Measurements from ENCODE around the gene CDIP1.

CDIP1 gene

GRCh38 chr16:4539716-4540284 is 1.2 kb upstream of the CDIP1 start:
- in situ Hi-C loops (cut with MboI; ENCODE audit: low sequenced_read_pairs), result no loop called here

GRCh38 chr16:4537376-4538343 is 913 bp downstream of the CDIP1 start:
- in situ Hi-C loops (cut with MboI; ENCODE audit: low sequenced_read_pairs), result no loop called here

DNA sequence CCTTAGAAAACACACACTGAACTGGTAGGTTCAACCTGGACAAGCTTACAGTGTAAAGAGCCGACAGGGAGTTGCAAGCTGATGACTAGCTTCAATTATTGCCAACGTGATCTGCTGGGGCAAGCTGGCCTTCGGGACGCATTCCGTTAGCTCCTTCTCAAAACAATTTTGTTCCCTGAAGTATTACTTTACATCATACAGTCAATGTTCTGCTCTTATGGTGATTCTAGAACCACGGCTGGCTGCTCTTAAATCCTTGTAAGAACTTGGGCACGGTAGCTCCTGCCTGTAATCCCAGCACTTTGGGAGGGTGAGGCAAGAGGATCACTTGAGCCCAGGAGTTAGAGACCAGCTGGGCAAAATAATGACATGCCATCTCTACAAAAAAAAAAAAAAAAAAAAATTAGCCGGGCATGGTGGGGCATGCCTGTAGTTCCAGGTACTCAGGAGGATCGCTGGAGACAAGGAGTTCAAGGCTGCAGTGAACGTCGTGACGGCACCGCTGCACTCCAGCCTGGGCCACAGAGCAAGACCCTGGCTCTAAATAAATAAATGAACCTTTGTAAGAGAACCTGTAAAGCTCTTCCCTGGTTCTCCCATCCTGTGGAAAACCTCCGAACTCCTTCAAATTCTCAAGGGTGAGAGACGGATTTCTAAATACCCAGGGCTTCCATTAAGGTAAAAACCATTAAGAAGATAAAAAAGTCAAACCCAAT is 2.0 kb downstream of the CDIP1 start:
- in situ Hi-C loops (cut with MboI; ENCODE audit: low sequenced_read_pairs), result no loop called here

GRCh38 chr16:4535627-4536108 is 2.9 kb downstream of the CDIP1 start:
- in situ Hi-C loops (cut with MboI; ENCODE audit: low sequenced_read_pairs), result no loop called here

GRCh38 chr16:4534151-4534790 is 4.3 kb downstream of the CDIP1 start:
- in situ Hi-C loops (cut with MboI; ENCODE audit: low sequenced_read_pairs), result no loop called here

DNA sequence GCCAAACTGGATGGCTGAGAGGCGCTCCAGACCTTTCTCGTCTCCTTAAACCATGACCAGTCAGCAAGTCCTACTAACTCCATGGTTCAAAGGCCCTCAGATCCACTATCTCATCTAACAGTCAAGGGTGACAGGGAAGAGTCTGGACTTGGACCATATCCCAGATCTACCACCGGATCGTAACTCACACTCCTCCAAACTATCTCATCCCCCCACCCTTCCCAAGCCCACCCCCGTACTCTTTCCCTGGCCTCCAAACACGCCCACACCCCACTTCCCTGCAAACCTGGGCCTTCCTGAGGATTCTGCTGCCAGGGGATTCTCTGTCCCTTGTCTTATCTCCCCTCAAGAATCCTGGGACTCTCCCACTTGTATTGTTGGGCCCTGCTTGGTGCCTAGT is 5.1 kb downstream of the CDIP1 start:
- in situ Hi-C loops (cut with MboI; ENCODE audit: low sequenced_read_pairs), result no loop called here

- in situ Hi-C loops (cut with MboI; ENCODE audit: low sequenced_read_pairs), result no loop called here
These were observed 6.3 kb downstream of the CDIP1 start for GRCh38 chr16:4532238-4532637.

DNA sequence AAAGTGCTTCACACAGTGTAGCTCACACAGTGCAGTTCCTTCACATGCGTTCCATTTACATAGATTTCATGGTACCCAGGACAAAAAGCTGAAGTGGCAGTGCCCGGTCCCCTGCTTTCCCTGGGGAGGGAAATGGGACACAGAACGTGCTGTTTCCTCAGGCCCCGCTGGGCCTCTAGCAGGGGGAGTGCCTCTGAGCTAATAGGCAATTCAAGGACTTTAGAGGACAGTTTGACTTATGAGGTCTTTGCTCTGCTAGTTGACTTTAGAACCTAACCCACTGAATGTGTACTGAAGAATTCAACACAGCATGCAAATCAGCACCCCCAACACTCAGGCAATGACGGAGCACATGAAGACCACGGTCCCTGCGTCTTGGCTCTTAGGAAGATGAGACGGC is 6.8 kb downstream of the CDIP1 start:
- in situ Hi-C loops (cut with MboI; ENCODE audit: low sequenced_read_pairs), result no loop called here

DNA sequence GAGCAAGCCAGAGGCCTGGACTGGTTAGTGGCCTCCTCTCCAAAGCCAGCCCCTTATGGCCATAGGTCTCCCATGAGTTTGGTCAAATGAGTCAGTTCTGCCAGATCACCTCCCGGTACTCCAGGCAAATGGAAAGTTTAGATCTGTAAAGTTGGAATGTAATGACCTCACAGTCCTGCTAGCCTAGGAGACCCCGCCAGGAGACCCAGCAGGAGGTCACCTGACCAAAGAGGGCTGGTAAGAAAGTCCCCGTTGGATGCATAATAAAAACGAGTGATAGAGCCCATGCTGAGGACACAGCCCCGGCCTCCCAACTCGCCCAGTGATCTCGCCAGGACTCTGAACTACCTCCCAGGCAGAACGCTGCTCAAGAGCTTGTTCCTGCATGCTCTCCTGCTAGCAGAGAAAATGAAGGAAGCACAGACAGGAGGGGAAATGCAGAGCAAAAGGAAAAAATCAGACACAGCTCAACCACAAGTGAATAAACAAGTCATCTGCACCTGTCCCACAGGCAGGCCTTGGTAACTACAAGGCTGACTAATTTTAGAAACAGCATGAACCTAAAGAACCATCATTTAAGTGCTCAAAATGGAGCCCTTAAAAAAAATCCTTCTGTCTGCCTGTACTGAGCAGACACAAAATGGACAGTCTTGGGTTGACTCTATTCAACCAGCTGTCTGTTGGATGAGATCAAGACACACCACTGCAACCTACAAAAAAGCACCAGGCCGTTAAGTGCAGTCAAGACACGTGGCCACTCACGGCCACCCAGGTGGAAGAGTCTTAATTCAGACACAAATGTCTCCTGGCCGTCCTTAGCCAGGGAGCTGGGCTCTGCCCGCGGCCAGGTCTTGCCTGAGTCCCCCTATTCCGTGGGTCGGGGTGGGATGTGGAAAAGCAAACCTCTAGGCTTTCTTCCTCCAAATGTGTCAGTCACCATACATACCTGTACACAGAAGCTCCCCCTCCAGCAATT is 9.2 kb downstream of the CDIP1 start:
- in situ Hi-C loops (cut with MboI; ENCODE audit: low sequenced_read_pairs), result no loop called here

- in situ Hi-C loops (cut with MboI; ENCODE audit: low sequenced_read_pairs), result no loop called here
These were observed 12.8 kb downstream of the CDIP1 start for GRCh38 chr16:4525634-4526277.

DNA sequence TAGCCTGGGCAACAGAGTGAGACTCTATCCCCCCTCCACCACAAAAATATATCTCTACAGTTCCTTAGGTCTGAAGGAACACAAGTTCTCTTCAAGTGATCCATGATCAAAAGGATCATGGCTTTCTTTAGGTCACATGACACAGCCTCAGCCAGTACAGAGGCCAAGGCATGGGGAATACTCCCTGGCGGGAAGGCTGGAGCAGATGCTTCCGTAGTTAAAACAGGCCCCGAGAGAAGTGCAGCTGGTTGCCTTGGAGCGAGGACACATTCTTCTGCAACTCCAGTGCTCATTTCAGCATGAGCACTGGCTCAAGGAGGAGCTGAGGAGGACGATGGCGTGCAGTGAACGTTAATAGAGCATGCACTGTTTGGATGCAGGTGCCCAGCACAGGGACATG is 13.5 kb downstream of the CDIP1 start:
- in situ Hi-C loops (cut with MboI; ENCODE audit: low sequenced_read_pairs), result no loop called here

GRCh38 chr16:4524571-4524970 is 14.0 kb downstream of the CDIP1 start:
- in situ Hi-C loops (cut with MboI; ENCODE audit: low sequenced_read_pairs), result no loop called here

DNA sequence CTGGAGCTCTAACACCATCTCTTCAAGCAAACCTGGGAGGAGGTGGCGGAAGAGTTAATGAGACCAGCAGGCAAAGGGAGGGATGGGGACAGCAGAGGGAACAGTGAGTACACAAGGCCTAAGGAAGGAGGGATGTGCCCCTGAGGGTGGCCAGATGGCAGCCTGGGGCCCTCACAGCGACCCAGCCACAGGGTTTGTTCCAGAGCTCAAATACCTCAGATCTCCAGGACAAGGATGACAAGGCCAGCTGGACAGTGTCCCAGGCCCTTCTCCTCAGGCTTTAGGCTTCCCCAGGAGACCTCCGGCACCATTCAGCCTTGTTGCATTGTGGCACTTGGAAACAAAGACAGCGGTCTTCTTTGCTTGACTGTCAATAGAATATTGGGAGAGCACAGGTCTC is 14.9 kb downstream of the CDIP1 start:
- in situ Hi-C loops (cut with MboI; ENCODE audit: low sequenced_read_pairs), result no loop called here

- in situ Hi-C loops (cut with MboI; ENCODE audit: low sequenced_read_pairs), result no loop called here
These were observed 16.5 kb downstream of the CDIP1 start for GRCh38 chr16:4522051-4522581.

DNA sequence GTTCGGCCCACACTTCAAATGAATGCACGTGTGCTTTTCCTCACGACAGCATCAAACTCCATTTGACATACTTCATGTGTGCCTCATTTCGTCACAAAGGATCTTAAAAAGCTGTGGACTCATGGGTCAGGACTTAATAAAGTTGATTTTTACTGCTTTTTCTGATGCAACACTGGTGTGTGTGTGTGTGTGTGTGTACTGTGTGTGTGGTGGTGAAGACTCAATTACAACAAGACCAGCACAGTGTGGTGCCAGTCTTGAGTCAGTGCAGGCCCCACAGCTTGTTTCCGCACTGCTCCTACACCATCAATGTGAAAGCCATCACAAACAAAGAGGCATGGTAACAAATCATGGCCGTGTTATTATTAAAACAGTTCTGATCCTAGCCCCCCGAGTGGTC is 17.7 kb downstream of the CDIP1 start:
- in situ Hi-C loops (cut with MboI; ENCODE audit: low sequenced_read_pairs), result no loop called here

- in situ Hi-C loops (cut with MboI; ENCODE audit: low sequenced_read_pairs), result no loop called here
These were observed 19.1 kb downstream of the CDIP1 start for GRCh38 chr16:4519274-4520058.

DNA sequence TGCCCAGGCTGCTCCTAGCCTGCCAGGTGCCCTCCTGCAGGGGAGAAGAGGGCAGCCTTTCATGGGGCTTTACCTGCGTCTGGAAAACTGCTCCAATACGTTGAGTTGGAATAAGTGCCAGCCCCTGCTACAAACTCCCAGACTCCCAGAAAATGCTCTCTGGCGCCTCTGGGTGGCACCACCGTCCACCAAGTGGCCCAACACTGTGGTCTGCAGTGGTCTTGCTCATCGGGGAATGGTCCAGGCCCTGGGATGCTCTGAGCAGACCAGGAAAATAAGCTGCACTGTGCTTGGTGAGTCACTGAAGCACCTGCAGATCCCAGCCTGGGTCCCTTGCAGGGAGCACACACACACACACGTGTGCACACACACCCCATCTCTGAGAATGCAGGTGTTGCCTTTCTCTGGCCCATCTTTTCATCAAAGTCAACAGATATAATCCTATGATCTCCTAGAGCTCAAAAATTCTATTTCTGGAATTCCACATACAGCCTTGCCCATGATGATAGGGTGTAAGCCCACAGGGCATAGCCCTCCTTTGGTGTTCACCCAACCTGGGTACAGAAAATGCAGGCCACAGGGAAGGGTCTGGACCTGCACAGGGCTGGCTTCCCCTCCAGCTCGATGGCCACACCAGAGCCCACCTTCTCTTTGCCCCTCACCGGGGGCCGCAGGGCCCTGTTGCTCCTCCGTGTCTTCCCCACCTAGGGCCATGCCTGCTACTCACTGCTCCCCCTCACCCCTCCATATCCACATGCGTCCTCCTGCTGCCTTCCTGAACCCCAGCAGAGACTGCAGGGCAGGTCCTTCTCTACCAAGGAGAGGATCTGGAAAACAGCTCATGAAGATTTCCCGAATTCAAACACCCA is 20.5 kb downstream of the CDIP1 start:
- in situ Hi-C loops (cut with MboI; ENCODE audit: low sequenced_read_pairs), result no loop called here
